IMR-90 (cell line): ENCODE measurements around the gene MXRA5.

Source experiments
- BHLHE40 ChIP-seq: fragments of 150-350 bp; IDR thresholded peaks from 2 replicates; pipeline ENCODE4 v1.6.1; 2016; ENCODE audit warnings: mild to moderate bottlenecking, low read depth, low read length
- CEBPB ChIP-seq: IDR thresholded peaks from 2 replicates; pipeline ENCODE4 v1.6.1; 2012; ENCODE audit warnings: low read depth, low read length, improper control_type of control experiment
- MAFK ChIP-seq: IDR thresholded peaks from 2 replicates; pipeline ENCODE4 v1.6.1; 2012; ENCODE audit warnings: low read depth, low read length, improper control_type of control experiment
- NFE2L2 ChIP-seq: fragments of 150-350 bp; IDR thresholded peaks from 2 replicates; pipeline ENCODE4 v1.6.1; 2016; ENCODE audit warnings: low read depth, mild to moderate bottlenecking, low read length
- POLR2A ChIP-seq: IDR thresholded peaks from 2 replicates; pipeline ENCODE4 v1.6.1; 2012; ENCODE audit warnings: mild to moderate bottlenecking, low read depth, low read length
- SMC3 ChIP-seq: fragments of 150-350 bp; IDR thresholded peaks from 2 replicates; pipeline ENCODE4 v1.6.1; 2016; ENCODE audit warnings: low read depth, mild to moderate bottlenecking, antibody characterized with exemption, low read length, moderate library complexity
- TF ChIP-seq, protein P1 (sequence below): conservative IDR thresholded peaks from 2 replicates; pipeline ENCODE4 v1.5.1; 2012; ENCODE audit warnings: mild to moderate bottlenecking, low read depth, low read length, improper control_type of control experiment
- TF ChIP-seq, protein P2 (sequence below): fragments of 150-350 bp; IDR thresholded peaks from 2 replicates; pipeline ENCODE4 v1.6.1; 2017; ENCODE audit warnings: mild to moderate bottlenecking, antibody characterized with exemption, low read length, low read depth

DNA sequence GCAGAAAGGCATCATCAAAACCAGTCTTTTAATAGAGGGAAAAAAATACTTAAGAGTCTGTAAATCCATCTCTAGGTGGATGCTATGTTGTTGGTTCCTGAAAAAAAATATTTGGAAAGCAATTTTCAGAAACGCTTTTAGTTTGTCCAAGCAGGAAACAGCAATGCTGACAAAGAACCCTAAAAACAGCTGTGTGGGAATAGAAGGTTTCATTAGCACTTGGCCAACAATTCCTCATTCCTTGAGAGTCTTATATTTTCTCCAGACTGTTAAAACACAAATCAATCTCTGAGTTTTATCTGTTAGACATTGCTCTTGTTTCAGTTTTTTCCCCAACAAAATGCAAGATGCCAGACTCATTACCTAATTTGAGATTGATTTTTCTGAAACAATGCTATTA is 6.4 kb downstream of the MXRA5 start:
- TF ChIP-seq POLR2A (no peak), BHLHE40 (no peak), MAFK (no peak), CEBPB (no peak), NFE2L2 (no peak), SMC3 (no peak)
- TF ChIP-seq, protein P1, sequence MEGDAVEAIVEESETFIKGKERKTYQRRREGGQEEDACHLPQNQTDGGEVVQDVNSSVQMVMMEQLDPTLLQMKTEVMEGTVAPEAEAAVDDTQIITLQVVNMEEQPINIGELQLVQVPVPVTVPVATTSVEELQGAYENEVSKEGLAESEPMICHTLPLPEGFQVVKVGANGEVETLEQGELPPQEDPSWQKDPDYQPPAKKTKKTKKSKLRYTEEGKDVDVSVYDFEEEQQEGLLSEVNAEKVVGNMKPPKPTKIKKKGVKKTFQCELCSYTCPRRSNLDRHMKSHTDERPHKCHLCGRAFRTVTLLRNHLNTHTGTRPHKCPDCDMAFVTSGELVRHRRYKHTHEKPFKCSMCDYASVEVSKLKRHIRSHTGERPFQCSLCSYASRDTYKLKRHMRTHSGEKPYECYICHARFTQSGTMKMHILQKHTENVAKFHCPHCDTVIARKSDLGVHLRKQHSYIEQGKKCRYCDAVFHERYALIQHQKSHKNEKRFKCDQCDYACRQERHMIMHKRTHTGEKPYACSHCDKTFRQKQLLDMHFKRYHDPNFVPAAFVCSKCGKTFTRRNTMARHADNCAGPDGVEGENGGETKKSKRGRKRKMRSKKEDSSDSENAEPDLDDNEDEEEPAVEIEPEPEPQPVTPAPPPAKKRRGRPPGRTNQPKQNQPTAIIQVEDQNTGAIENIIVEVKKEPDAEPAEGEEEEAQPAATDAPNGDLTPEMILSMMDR: no peak
- TF ChIP-seq, protein P2, sequence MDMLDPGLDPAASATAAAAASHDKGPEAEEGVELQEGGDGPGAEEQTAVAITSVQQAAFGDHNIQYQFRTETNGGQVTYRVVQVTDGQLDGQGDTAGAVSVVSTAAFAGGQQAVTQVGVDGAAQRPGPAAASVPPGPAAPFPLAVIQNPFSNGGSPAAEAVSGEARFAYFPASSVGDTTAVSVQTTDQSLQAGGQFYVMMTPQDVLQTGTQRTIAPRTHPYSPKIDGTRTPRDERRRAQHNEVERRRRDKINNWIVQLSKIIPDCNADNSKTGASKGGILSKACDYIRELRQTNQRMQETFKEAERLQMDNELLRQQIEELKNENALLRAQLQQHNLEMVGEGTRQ: no peak
